ENCODE results near the gene UBE2V1.

DNA sequence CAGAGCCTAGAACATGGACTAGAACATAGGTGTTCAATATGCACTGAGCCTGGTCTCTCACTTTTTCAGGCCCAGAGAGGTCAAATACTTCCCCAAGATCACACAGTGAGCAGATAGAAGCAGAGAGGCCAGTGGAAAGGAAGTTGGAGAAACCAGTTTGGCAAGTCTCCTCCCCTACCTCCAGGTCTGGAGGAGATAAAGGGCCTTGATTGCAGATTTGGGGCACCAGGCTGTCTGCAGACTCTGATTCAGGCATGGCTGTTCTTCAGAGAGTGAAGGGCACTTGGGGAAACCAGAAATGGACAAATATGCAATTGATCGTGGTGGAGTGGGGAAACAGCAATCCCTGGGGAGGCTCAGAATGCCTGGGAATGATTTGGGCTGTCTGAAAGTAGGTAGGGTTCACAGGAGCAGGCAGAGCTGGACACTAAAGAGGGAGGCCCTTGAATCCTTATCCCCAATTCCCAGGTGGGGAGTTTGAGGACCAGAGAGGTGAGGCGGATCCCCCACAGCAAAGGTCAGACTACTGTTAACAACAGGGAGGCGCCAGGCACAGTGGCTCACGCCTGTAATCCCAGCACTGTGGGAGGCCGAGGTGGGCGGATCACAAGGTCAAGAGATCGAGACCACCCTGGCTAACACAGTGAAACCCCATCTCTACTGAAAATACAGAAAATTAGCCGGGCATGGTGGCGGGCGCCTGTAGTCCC lies 38.2 kb upstream of the UBE2V1 start:
- TF ChIP-seq, protein P1, sequence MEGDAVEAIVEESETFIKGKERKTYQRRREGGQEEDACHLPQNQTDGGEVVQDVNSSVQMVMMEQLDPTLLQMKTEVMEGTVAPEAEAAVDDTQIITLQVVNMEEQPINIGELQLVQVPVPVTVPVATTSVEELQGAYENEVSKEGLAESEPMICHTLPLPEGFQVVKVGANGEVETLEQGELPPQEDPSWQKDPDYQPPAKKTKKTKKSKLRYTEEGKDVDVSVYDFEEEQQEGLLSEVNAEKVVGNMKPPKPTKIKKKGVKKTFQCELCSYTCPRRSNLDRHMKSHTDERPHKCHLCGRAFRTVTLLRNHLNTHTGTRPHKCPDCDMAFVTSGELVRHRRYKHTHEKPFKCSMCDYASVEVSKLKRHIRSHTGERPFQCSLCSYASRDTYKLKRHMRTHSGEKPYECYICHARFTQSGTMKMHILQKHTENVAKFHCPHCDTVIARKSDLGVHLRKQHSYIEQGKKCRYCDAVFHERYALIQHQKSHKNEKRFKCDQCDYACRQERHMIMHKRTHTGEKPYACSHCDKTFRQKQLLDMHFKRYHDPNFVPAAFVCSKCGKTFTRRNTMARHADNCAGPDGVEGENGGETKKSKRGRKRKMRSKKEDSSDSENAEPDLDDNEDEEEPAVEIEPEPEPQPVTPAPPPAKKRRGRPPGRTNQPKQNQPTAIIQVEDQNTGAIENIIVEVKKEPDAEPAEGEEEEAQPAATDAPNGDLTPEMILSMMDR (conservative IDR thresholded peaks at IDR 0.05; ENCODE audit: low read length) = no peak
- TF ChIP-seq EZH2phosphoT487 (IDR thresholded peaks at IDR 0.05; ENCODE audit: borderline replicate concordance) = no peak
